ENCODE data around the gene RGS19.

DNA sequence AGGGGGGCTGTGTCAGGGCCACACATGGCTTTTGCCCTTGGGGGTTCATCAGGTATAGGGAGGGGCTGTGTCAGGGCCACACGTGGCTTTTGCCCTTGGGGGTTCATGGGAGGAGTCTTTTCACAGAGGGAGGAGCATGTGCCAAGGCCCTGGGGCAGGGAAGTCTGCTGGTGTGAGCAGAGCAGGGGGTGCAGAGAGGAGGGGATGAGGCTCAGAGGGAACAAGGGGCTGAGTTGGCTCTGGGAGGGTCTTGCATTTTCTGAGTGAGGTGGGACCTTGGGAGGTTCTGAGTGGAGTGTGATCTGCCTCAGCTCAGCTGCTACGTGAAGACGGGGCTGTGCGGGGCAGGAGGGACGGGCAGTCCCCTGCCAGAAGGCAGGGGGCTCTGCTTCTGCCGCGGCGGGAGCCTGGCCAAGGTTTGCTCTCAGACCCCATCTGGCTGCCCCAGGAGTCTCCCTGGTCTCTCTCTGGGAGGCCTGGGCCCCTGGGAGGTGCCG is 23.9 kb downstream of the RGS19 start:
- TF ChIP-seq CTCF (IDR thresholded peaks at IDR 0.05) = no peak
- no peak for TF ChIP-seq POLR2A (IDR thresholded peaks at IDR 0.05)
- no peak for TF ChIP-seq EP300 (IDR thresholded peaks at IDR 0.05)
- no peak for TF ChIP-seq POLR2AphosphoS5 (IDR thresholded peaks at IDR 0.05)
